H9 (cell line): ENCODE results near the gene PARD6G. TPM values are rescaled to one million over a fixed set of nuclear protein-coding genes. Genes with fewer than 3 reads are reported as not detected.

Source experiments
- DNase-seq: peaks from one replicate; pipeline ENCODE4 v3.0.0-alpha.2; 2017
- H2AFZ ChIP-seq: one replicate; pipeline ENCODE4 v1.6.1; 2013; ENCODE audit warnings: mild to moderate bottlenecking, low read length, control low read depth, moderate library complexity
- H2AK5ac ChIP-seq: 2 replicates; pipeline ENCODE4 v1.6.1; 2013; ENCODE audit warnings: low read length, control low read depth, mixed read lengths; ENCODE audit not compliant: insufficient read length
- H2BK120ac ChIP-seq: one replicate; pipeline ENCODE4 v1.6.1; 2013; ENCODE audit warnings: low read depth, mild to moderate bottlenecking, low read length, control low read depth, inconsistent platforms; ENCODE audit not compliant: poor library complexity, severe bottlenecking
- H2BK12ac ChIP-seq: 2 replicates; pipeline ENCODE4 v1.6.1; 2013; ENCODE audit warnings: low read length, control low read depth, mixed read lengths, low read depth; ENCODE audit not compliant: insufficient read length
- H2BK15ac ChIP-seq: 2 replicates; pipeline ENCODE4 v1.6.1; 2013; ENCODE audit warnings: low read depth, low read length, control low read depth
- H2BK20ac ChIP-seq: one replicate; pipeline ENCODE4 v1.6.1; 2013; ENCODE audit warnings: low read depth, mild to moderate bottlenecking, low read length, control low read depth, inconsistent platforms; ENCODE audit not compliant: poor library complexity, severe bottlenecking
- H2BK5ac ChIP-seq: 2 replicates; pipeline ENCODE4 v1.6.1; 2013; ENCODE audit warnings: low read length, control low read depth, mixed read lengths; ENCODE audit not compliant: insufficient read length
- H3K14ac ChIP-seq: 2 replicates; pipeline ENCODE4 v1.6.1; 2013; ENCODE audit warnings: low read length, control low read depth; ENCODE audit not compliant: insufficient read depth
- H3K18ac ChIP-seq: 2 replicates; pipeline ENCODE4 v1.6.1; 2013; ENCODE audit warnings: low read depth, mild to moderate bottlenecking, mixed read lengths, low read length, control low read depth; ENCODE audit not compliant: insufficient read length
- H3K23ac ChIP-seq: 2 replicates; pipeline ENCODE4 v1.6.1; 2013; ENCODE audit warnings: low read length, control low read depth, mixed read lengths, low read depth; ENCODE audit not compliant: insufficient read length
- H3K23me2 ChIP-seq: 2 replicates; pipeline ENCODE4 v1.6.1; 2013; ENCODE audit warnings: low read depth, mild to moderate bottlenecking, mixed read lengths, low read length, control low read depth; ENCODE audit not compliant: insufficient read length, poor library complexity, severe bottlenecking
- H3K27ac ChIP-seq: 2 replicates; pipeline ENCODE4 v1.5.1; 2013; ENCODE audit warnings: low read length, control low read depth, mixed read lengths, low read depth; ENCODE audit not compliant: insufficient read length
- H3K27me3 ChIP-seq: 2 replicates; pipeline ENCODE4 v1.6.1; 2013; ENCODE audit warnings: low read length, control low read depth, inconsistent platforms; ENCODE audit not compliant: insufficient read depth
- H3K4ac ChIP-seq: 2 replicates; pipeline ENCODE4 v1.6.1; 2013; ENCODE audit warnings: low read depth, mild to moderate bottlenecking, control low read depth, inconsistent platforms, low read length, moderate library complexity
- H3K4me1 ChIP-seq: 2 replicates; pipeline ENCODE4 v1.6.1; 2013; ENCODE audit warnings: low read length, control low read depth, inconsistent platforms; ENCODE audit not compliant: insufficient read depth
- H3K4me2 ChIP-seq: 2 replicates; pipeline ENCODE4 v1.6.1; 2013; ENCODE audit warnings: low read length, control low read depth, mixed read lengths; ENCODE audit not compliant: insufficient read length, insufficient read depth
- H3K56ac ChIP-seq: 2 replicates; pipeline ENCODE4 v1.6.1; 2013; ENCODE audit warnings: low read depth, mild to moderate bottlenecking, mixed read lengths, low read length, control low read depth; ENCODE audit not compliant: insufficient read length
- H3K79me1 ChIP-seq: 2 replicates; pipeline ENCODE4 v1.6.1; 2013; ENCODE audit warnings: low read depth, mild to moderate bottlenecking, moderate library complexity, low read length, control low read depth, inconsistent platforms; ENCODE audit not compliant: insufficient read depth, poor library complexity, severe bottlenecking
- H3K79me2 ChIP-seq: 2 replicates; pipeline ENCODE4 v1.6.1; 2013; ENCODE audit warnings: low read length, control low read depth, inconsistent platforms; ENCODE audit not compliant: insufficient read depth
- H3K9ac ChIP-seq: 2 replicates; pipeline ENCODE4 v1.6.1; 2013; ENCODE audit warnings: low read length, control low read depth, mixed read lengths; ENCODE audit not compliant: insufficient read length; ENCODE audit errors: extremely low read depth
- H3K9me3 ChIP-seq: one replicate; pipeline ENCODE4 v1.6.1; 2013; ENCODE audit warnings: low read depth, low read length, inconsistent platforms; ENCODE audit not compliant: control insufficient read depth
- H3T11ph ChIP-seq: one replicate; pipeline ENCODE4 v1.6.1; 2013; ENCODE audit warnings: mild to moderate bottlenecking, low read length, control low read depth, inconsistent platforms
- H4K20me1 ChIP-seq: one replicate; pipeline ENCODE4 v1.6.1; 2013; ENCODE audit not compliant: control insufficient read depth, insufficient read length, insufficient read depth
- H4K5ac ChIP-seq: 2 replicates; pipeline ENCODE4 v1.6.1; 2013; ENCODE audit warnings: low read depth, mild to moderate bottlenecking, mixed read lengths, low read length, control low read depth; ENCODE audit not compliant: insufficient read length
- H4K8ac ChIP-seq: replicated peaks from 2 replicates; pipeline ENCODE4 v1.6.1; 2013; ENCODE audit warnings: low read length, control low read depth, mixed read lengths, low read depth; ENCODE audit not compliant: insufficient read length
- H4K91ac ChIP-seq: 2 replicates; pipeline ENCODE4 v1.6.1; 2013; ENCODE audit warnings: low read depth, mild to moderate bottlenecking, moderate library complexity, mixed read lengths, low read length, control low read depth; ENCODE audit not compliant: insufficient read length
- H3K27ac Mint-ChIP-seq, 3 experiments: 2 replicates in 2 of 3; 3 replicates in 1 of 3; pipeline ENCODE4 v1.8.0; 2020 to 2021; ENCODE audit warnings: mixed read lengths in 3 of 3, mild to moderate bottlenecking in 1 of 3, moderate library complexity in 1 of 3
- H3K27me3 Mint-ChIP-seq: 2 replicates; pipeline ENCODE4 v1.8.0; 2021; ENCODE audit warnings: low read depth, mild to moderate bottlenecking, moderate library complexity, mixed read lengths
- H3K36me3 Mint-ChIP-seq, 3 experiments: 2 replicates in 2 of 3; 3 replicates in 1 of 3; pipeline ENCODE4 v1.8.0; 2020 to 2021; ENCODE audit warnings: low read depth in 3 of 3, mixed read lengths in 3 of 3; ENCODE audit not compliant: insufficient read depth in 1 of 3
- H3K4me1 Mint-ChIP-seq, 2 experiments: 2 replicates each; pipeline ENCODE4 v1.8.0; 2020; ENCODE audit warnings: mixed read lengths in 2 of 2
- H3K4me3 Mint-ChIP-seq, 2 experiments: 2 replicates in 1 of 2; 3 replicates in 1 of 2; pipeline ENCODE4 v1.8.0; 2020 to 2021; ENCODE audit warnings: mild to moderate bottlenecking in 2 of 2, mixed read lengths in 2 of 2, moderate library complexity in 1 of 2
- H3K9me3 Mint-ChIP-seq, 2 experiments: 2 replicates in 1 of 2; 3 replicates in 1 of 2; pipeline ENCODE4 v1.8.0; 2020; ENCODE audit warnings: mild to moderate bottlenecking in 2 of 2, mixed read lengths in 2 of 2, moderate library complexity in 1 of 2
- CTCF ChIP-seq: fragments of 200-600 bp; sonication (generic); conservative IDR thresholded peaks from 3 replicates; pipeline ENCODE4 v1.8.0; 2021; ENCODE audit warnings: antibody characterized with exemption, mild to moderate bottlenecking
- WGBS: extraction: QIAGEN DNeasy Blood & Tissue Kit; methylation state at CpG from one replicate; pipeline ENCODE4 v1.1.7; 2013; ENCODE audit warnings: missing lambda C conversion rate, low lambda C conversion rate, mixed read lengths; ENCODE audit not compliant: insufficient read length; ENCODE audit errors: extremely low coverage; 5-methylcytosine and 5-hydroxymethylcytosine counted together
- total RNA-seq: library from RNA; stranded (reverse); gene quantifications from 2 replicates; pipeline ENCODE4 v1.2.1, GENCODE V29; 2021

Gene PARD6G
- total RNA-seq, 1 experiment from 2014 or later, result 11.2 TPM

GRCh38 chr18:80196528-80197320, 50.6 kb downstream of the PARD6G start:
- Mint-ChIP-seq H3K4me1 (peaks cover 37 to 42% of the 10 kb centered on the region in 2 experiments), H3K36me3 (no peaks in the 10 kb centered on the region), H3K9me3 (no peaks in the 10 kb centered on the region; a peak in 1 of 5 replicates), H3K27me3 (peaks cover 3% of the 10 kb centered on the region; the same call in 1 of the 2 replicates), H3K4me3 (peak overlapping the region; percentile 41 to 73; a peak in 4 of 5 replicates), H3K27ac (peak overlapping the region; percentile 88 to 95 (median 90))
- no peak overlapping the region for H2AK5ac ChIP-seq
- H3K18ac ChIP-seq, result no peak overlapping the region
- no peak overlapping the region for H2AFZ ChIP-seq
- H4K8ac ChIP-seq, result no peak overlapping the region
- no peaks in the 10 kb centered on the region for H3K23me2 ChIP-seq
- no peak overlapping the region for H2BK12ac ChIP-seq
- peaks cover 9% of the 10 kb centered on the region for H3K4me1 ChIP-seq
- TF ChIP-seq CTCF, result 0 out of 3 replicates have a peak, but pooled peaks have one; percentile 10
- H4K20me1 ChIP-seq, result no peaks in the 10 kb centered on the region
- H3K23ac ChIP-seq, result no peak overlapping the region
- no peak overlapping the region for H3K56ac ChIP-seq
- no peak overlapping the region for H4K91ac ChIP-seq
- no peaks in the 10 kb centered on the region for H3K79me2 ChIP-seq
- H4K5ac ChIP-seq, result no peak overlapping the region
- no peak overlapping the region for H3K4me2 ChIP-seq
- no peak overlapping the region for H2BK120ac ChIP-seq
- H3K4ac ChIP-seq, result no peak overlapping the region
- H2BK15ac ChIP-seq, result no peak overlapping the region
- no peaks in the 10 kb centered on the region for H3K79me1 ChIP-seq
- H3K14ac ChIP-seq, result no peak overlapping the region
- H3K27me3 ChIP-seq, result no peaks in the 10 kb centered on the region
- no peak for DNase-seq
- WGBS, result no CpG with 5 or more reads among the region's 13 CpGs
- H3T11ph ChIP-seq, result no peak overlapping the region
- no peak overlapping the region for H2BK5ac ChIP-seq
- no peak overlapping the region for H2BK20ac ChIP-seq
- H3K9me3 ChIP-seq, result no peaks in the 10 kb centered on the region
- H3K27ac ChIP-seq, result no peak overlapping the region
- no peak overlapping the region for H3K9ac ChIP-seq
